GM23338 (cell line): ENCODE data around the gene AP4E1. TPM values are rescaled to one million over a fixed set of nuclear protein-coding genes. Genes with fewer than 3 reads are reported as not detected.

ENCODE experiments used
- ATAC-seq: fragments of 200-7000 bp; cut with Tn5 transposase; 3 replicates; pipeline ENCODE4 v1.9.1; 2020
- DNase-seq: peaks from one replicate; pipeline ENCODE4 v3.0.0-alpha.2; 2015; ENCODE audit warnings: low spot score
- H2AFZ ChIP-seq: fragments of 200-600 bp; sonication (generic); 2 replicates; pipeline ENCODE4 v1.8.0; 2016; ENCODE audit warnings: antibody characterized with exemption, mild to moderate bottlenecking, moderate library complexity
- H3F3A ChIP-seq: fragments of 200-600 bp; sonication (generic); replicated peaks from 2 replicates; pipeline ENCODE4 v1.8.0; 2017; ENCODE audit warnings: antibody characterized with exemption, mixed run types, low read depth
- H3K27ac ChIP-seq: fragments of 200-600 bp; sonication (generic); 2 replicates; pipeline ENCODE4 v1.6.1; 2016; ENCODE audit warnings: low read depth
- H3K27me3 ChIP-seq: fragments of 200-600 bp; sonication (generic); 2 replicates; pipeline ENCODE4 v1.8.0; 2016; ENCODE audit warnings: mild to moderate bottlenecking, mixed run types, moderate library complexity; ENCODE audit not compliant: insufficient read depth
- H3K36me3 ChIP-seq: fragments of 200-600 bp; sonication (generic); 2 replicates; pipeline ENCODE4 v1.8.0; 2016; ENCODE audit warnings: mild to moderate bottlenecking; ENCODE audit not compliant: insufficient read depth
- H3K4me1 ChIP-seq: fragments of 200-600 bp; sonication (generic); 2 replicates; pipeline ENCODE4 v1.8.0; 2016; ENCODE audit warnings: mild to moderate bottlenecking, moderate library complexity; ENCODE audit not compliant: insufficient read depth
- H3K4me2 ChIP-seq: fragments of 200-600 bp; sonication (generic); 2 replicates; pipeline ENCODE4 v1.7.1; 2017; ENCODE audit warnings: mixed run types
- H3K4me3 ChIP-seq: fragments of 200-600 bp; sonication (generic); 2 replicates; pipeline ENCODE4 v1.6.1; 2016; ENCODE audit warnings: mixed run types
- H3K79me2 ChIP-seq: fragments of 200-600 bp; sonication (generic); replicated peaks from 2 replicates; pipeline ENCODE4 v1.8.0; 2017; ENCODE audit warnings: mild to moderate bottlenecking; ENCODE audit not compliant: insufficient read depth
- H3K9me2 ChIP-seq: fragments of 200-600 bp; sonication (generic); 2 replicates; pipeline ENCODE4 v1.8.0; 2017; ENCODE audit not compliant: insufficient read depth
- H4K20me1 ChIP-seq: fragments of 200-600 bp; sonication (generic); replicated peaks from 2 replicates; pipeline ENCODE4 v1.8.0; 2017; ENCODE audit warnings: mild to moderate bottlenecking; ENCODE audit not compliant: insufficient read depth
- H3K27ac Mint-ChIP-seq: 2 replicates; pipeline ENCODE4 v1.8.0; 2020; ENCODE audit warnings: inconsistent platforms, mild to moderate bottlenecking, moderate library complexity, mixed read lengths
- H3K27me3 Mint-ChIP-seq: 3 replicates; pipeline ENCODE4 v1.8.0; 2022; ENCODE audit warnings: low read depth, mild to moderate bottlenecking, moderate library complexity, mixed read lengths, inconsistent platforms; ENCODE audit not compliant: insufficient read depth, poor library complexity
- H3K36me3 Mint-ChIP-seq: 3 replicates; pipeline ENCODE4 v1.8.0; 2021; ENCODE audit warnings: low read depth, mild to moderate bottlenecking, inconsistent platforms, moderate library complexity, mixed read lengths
- H3K4me1 Mint-ChIP-seq: 3 replicates; pipeline ENCODE4 v1.8.0; 2020; ENCODE audit warnings: mild to moderate bottlenecking, inconsistent platforms, mixed read lengths
- H3K4me3 Mint-ChIP-seq: 3 replicates; pipeline ENCODE4 v1.8.0; 2021; ENCODE audit warnings: moderate library complexity, mild to moderate bottlenecking, inconsistent platforms, mixed read lengths
- H3K9me3 Mint-ChIP-seq: 3 replicates; pipeline ENCODE4 v1.8.0; 2020; ENCODE audit warnings: moderate library complexity, mild to moderate bottlenecking, inconsistent platforms, mixed read lengths
- CREB1 ChIP-seq: fragments of 250-450 bp; sonication (Bioruptor Pico); IDR thresholded peaks from 2 replicates; pipeline ENCODE4 v1.5.0; 2020; ENCODE audit warnings: low read depth, mild to moderate bottlenecking, moderate library complexity
- CTCF ChIP-seq, 2 experiments: fragments of 200-600 bp in 1 of 2; sonication (generic) in 1 of 2; conservative IDR thresholded peaks; 2 replicates each; pipeline versions ENCODE4 v1.5.1 to v1.6.1; 2016 to 2017; ENCODE audit warnings: antibody characterized with exemption in 2 of 2, low read depth in 2 of 2, mild to moderate bottlenecking in 2 of 2, moderate library complexity in 1 of 2
- ETS1 ChIP-seq: IDR thresholded peaks from 2 replicates; pipeline ENCODE4 v1.6.1; 2016; ENCODE audit warnings: antibody characterized with exemption
- EZH2 ChIP-seq: fragments of 200-600 bp; sonication (generic); IDR thresholded peaks from one replicate; pipeline ENCODE4 v1.8.0; 2017; ENCODE audit warnings: antibody characterized with exemption, mild to moderate bottlenecking, low read depth; ENCODE audit not compliant: unreplicated experiment
- EZH2phosphoT487 ChIP-seq: fragments of 200-600 bp; sonication (generic); IDR thresholded peaks from one replicate; pipeline ENCODE4 v1.8.1; 2018; ENCODE audit warnings: antibody characterized with exemption; ENCODE audit not compliant: unreplicated experiment
- NANOG ChIP-seq: IDR thresholded peaks from 2 replicates; pipeline ENCODE4 v1.6.1; 2016; ENCODE audit warnings: antibody characterized with exemption, borderline replicate concordance
- POLR2AphosphoS5 ChIP-seq: IDR thresholded peaks from 2 replicates; pipeline ENCODE4 v1.6.1; 2016; ENCODE audit warnings: antibody characterized with exemption, low read depth
- REST ChIP-seq: IDR thresholded peaks from one replicate; pipeline ENCODE4 v1.6.1; 2018; ENCODE audit warnings: antibody characterized with exemption; ENCODE audit not compliant: unreplicated experiment
- STAT1 ChIP-seq: IDR thresholded peaks from one replicate; pipeline ENCODE4 v1.6.1; 2016; ENCODE audit warnings: antibody characterized with exemption; ENCODE audit not compliant: unreplicated experiment
- ZNF114 ChIP-seq: fragments of 250-450 bp; sonication (Bioruptor Pico); IDR thresholded peaks from 2 replicates; pipeline ENCODE4 v1.5.0; 2020; ENCODE audit warnings: mild to moderate bottlenecking, moderate library complexity
- ZNF331 ChIP-seq: fragments of 250-450 bp; sonication (Bioruptor Pico); IDR thresholded peaks from 2 replicates; pipeline ENCODE4 v1.5.0; 2020; ENCODE audit warnings: low read depth, mild to moderate bottlenecking, moderate library complexity
- ZNF462 ChIP-seq: fragments of 250-450 bp; sonication (Bioruptor Pico); IDR thresholded peaks from 2 replicates; pipeline ENCODE4 v1.5.0; 2020; ENCODE audit warnings: mild to moderate bottlenecking, moderate library complexity
- polyA plus RNA-seq: library from polyadenylated mRNA; unstranded; fragments of >200 nt; fragmentation: Nextera tagmentation; extraction: Ambion mirVana; gene quantifications from 2 replicates; pipeline ENCODE4 v1.2.1, GENCODE V29; 2016
- total RNA-seq: library from RNA; depleted of rRNA; stranded (reverse); fragments of >200 nt; shearing (Covaris generic); gene quantifications from 2 replicates; pipeline ENCODE4 v1.2.3, GENCODE V29; 2014

Gene AP4E1
- total and polyA plus RNA-seq, 2 experiments from 2014 or later: 4.4 to 15.4 TPM

- no peaks in the 10 kb centered on the region for H3F3A ChIP-seq
- H3K36me3 Mint-ChIP-seq: no peaks in the 10 kb centered on the region
- H3K4me3 Mint-ChIP-seq: no peak overlapping the region
- no peak overlapping the region for H2AFZ ChIP-seq
- no peak overlapping the region for H3K27ac ChIP-seq
- TF ChIP-seq ETS1 (no peak), NANOG (no peak), EZH2phosphoT487 (no peak), ZNF114 (CRISPR knock-in tag) (no peak), ZNF331 (CRISPR knock-in tag) (no peak), EZH2 (no peak), POLR2AphosphoS5 (no peak), ZNF462 (CRISPR knock-in tag) (no peak), REST (no peak), STAT1 (no peak), CTCF (conservative IDR thresholded peaks at IDR 0.05; ENCODE audit: low read depth in 2 of 2) (no peak), CREB1 (CRISPR knock-in tag) (no peak)
- H3K9me2 ChIP-seq: no peaks in the 10 kb centered on the region
- H4K20me1 ChIP-seq: no peaks in the 10 kb centered on the region
- H3K9me3 Mint-ChIP-seq: no peaks in the 10 kb centered on the region
- H3K27ac Mint-ChIP-seq: no peak overlapping the region
- H3K27me3 ChIP-seq: no peaks in the 10 kb centered on the region
- no peak overlapping the region for H3K4me3 ChIP-seq
- H3K4me1 ChIP-seq: peaks cover 3% of the 10 kb centered on the region; the same call in 1 of the 2 replicates
- no peaks in the 10 kb centered on the region for H3K36me3 ChIP-seq
- H3K27me3 Mint-ChIP-seq: peaks cover 2% of the 10 kb centered on the region
- no peaks in the 10 kb centered on the region for H3K79me2 ChIP-seq
- no peak overlapping the region for H3K4me2 ChIP-seq
- peaks cover 11% of the 10 kb centered on the region; the same call in 2 of the 3 replicates for H3K4me1 Mint-ChIP-seq
- ATAC-seq (no peak), DNase-seq (no peak)
Measured at GRCh38 chr15:50862553-50862952, 45.9 kb upstream of the AP4E1 start.
